Prostate gland (tissue), 2 donors: ENCODE data around the gene CCND2.

ENCODE experiments used
- POLR2A ChIP-seq: fragments of 450-650 bp; IDR thresholded peaks from one replicate; pipeline ENCODE4 v1.6.1; 2016; ENCODE audit warnings: antibody characterized with exemption, mild to moderate bottlenecking
- POLR2AphosphoS5 ChIP-seq: sonication (generic); formaldehyde crosslinking; IDR thresholded peaks from one replicate; pipeline ENCODE4 v1.6.1; 2017; ENCODE audit warnings: antibody characterized with exemption
- TF ChIP-seq, protein P1 (sequence below), 4 experiments: fragments of 200-600 bp in 2 of 4; fragments of 450-650 bp in 2 of 4; sonication (generic) in 2 of 4; IDR thresholded peaks; 1 replicate in 3 of 4; 2 replicates in 1 of 4; pipeline ENCODE4 v1.5.1; 2016 to 2019; ENCODE audit warnings: antibody characterized with exemption in 4 of 4, mild to moderate bottlenecking in 2 of 4, moderate library complexity in 2 of 4

DNA sequence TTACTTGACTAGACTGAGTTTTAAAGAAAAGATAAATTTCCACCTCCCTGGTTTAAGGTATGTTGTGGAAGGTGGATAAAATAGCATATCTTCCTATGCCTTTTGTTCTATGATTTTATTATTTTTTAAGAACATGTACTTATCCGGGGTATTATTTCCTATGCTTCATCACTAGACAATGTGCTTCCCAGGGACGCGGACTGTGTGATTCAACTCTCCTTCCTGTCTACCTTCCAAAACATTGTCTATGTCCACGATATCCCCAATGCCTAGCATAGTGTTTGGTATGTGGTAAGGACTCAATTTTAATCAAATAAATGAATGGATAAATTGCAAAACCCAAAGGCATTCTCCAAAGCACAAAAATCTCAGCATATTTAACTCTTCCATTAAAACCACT, 8.3 kb upstream of the CCND2 start:
- TF ChIP-seq POLR2AphosphoS5 (no peak), POLR2A (no peak)
- TF ChIP-seq, protein P1, sequence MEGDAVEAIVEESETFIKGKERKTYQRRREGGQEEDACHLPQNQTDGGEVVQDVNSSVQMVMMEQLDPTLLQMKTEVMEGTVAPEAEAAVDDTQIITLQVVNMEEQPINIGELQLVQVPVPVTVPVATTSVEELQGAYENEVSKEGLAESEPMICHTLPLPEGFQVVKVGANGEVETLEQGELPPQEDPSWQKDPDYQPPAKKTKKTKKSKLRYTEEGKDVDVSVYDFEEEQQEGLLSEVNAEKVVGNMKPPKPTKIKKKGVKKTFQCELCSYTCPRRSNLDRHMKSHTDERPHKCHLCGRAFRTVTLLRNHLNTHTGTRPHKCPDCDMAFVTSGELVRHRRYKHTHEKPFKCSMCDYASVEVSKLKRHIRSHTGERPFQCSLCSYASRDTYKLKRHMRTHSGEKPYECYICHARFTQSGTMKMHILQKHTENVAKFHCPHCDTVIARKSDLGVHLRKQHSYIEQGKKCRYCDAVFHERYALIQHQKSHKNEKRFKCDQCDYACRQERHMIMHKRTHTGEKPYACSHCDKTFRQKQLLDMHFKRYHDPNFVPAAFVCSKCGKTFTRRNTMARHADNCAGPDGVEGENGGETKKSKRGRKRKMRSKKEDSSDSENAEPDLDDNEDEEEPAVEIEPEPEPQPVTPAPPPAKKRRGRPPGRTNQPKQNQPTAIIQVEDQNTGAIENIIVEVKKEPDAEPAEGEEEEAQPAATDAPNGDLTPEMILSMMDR (IDR thresholded peaks at IDR 0.05): no peak
